Measurements from ENCODE around the gene BICC1. TPM values are rescaled to one million over a fixed set of nuclear protein-coding genes. Genes with fewer than 3 reads are reported as not detected.

BICC1 gene
- total and polyA plus RNA-seq, 2 of the 13 experiments (the other 11 are each of a cell fraction or from before 2014, with no cell fraction given) = 0.18 to 1.5 TPM

- Histone ChIP-seq H4K20me1 (ENCODE audit: insufficient read depth, low read length) (no peaks in the 10 kb centered on the region), H2AFZ (ENCODE audit: low read length) (no peak overlapping the region), H3K4me2 (ENCODE audit: low read depth, low read length) (no peak overlapping the region), H3K4me1 (ENCODE audit: insufficient read depth, low read length) (peaks cover 7% of the 10 kb centered on the region), H3K27ac (ENCODE audit: extremely low read length, insufficient read depth, low read length) (no peak overlapping the region), H3K9ac (ENCODE audit: insufficient read depth, low read depth, low read length) (no peak overlapping the region), H3K9me3 (ENCODE audit: low read length) (no peaks in the 10 kb centered on the region), H3K27me3 (ENCODE audit: control insufficient read depth in 1 of 2, insufficient read depth in 2 of 2, low read length in 2 of 2) (no peaks in the 10 kb centered on the region), H3K79me2 (ENCODE audit: insufficient read depth, low read length) (no peaks in the 10 kb centered on the region), H3K36me3 (replicated peaks in 1 of 2; ENCODE audit: control insufficient read depth in 1 of 2, insufficient read depth in 2 of 2, low read length in 2 of 2) (no peaks in the 10 kb centered on the region), H3K4me3 (replicated peaks in 1 of 3; ENCODE audit: insufficient read depth in 1 of 3, low read depth in 2 of 3, low read length in 3 of 3) (no peak overlapping the region)
- DNase-seq (ENCODE audit: low spot score) (no peak), ATAC-seq (no peak), FAIRE-seq (no peak)
- TF ChIP-seq ZNF576 (CRISPR knock-in tag; IDR thresholded peaks at IDR 0.05) (no peak), POLR2AphosphoS5 (IDR thresholded peaks at IDR 0.05; ENCODE audit: low read depth, low read length) (no peak), NFE2L1 (CRISPR knock-in tag; IDR thresholded peaks at IDR 0.05; ENCODE audit: borderline replicate concordance) (no peak), ZNF761 (CRISPR knock-in tag; conservative IDR thresholded peaks at IDR 0.05) (no peak), ZNF75D (CRISPR knock-in tag; IDR thresholded peaks at IDR 0.05; ENCODE audit: borderline replicate concordance) (no peak), ZNF841 (CRISPR knock-in tag; IDR thresholded peaks at IDR 0.05; ENCODE audit: borderline replicate concordance) (no peak), ZFP91 (CRISPR knock-in tag; IDR thresholded peaks at IDR 0.05; ENCODE audit: borderline replicate concordance) (no peak), FOSL1 (CRISPR knock-in tag; IDR thresholded peaks at IDR 0.05; ENCODE audit: borderline replicate concordance) (no peak), RFX1 (IDR thresholded peaks at IDR 0.05) (no peak), HHEX (CRISPR knock-in tag; IDR thresholded peaks at IDR 0.05) (no peak), ZNF138 (CRISPR knock-in tag; IDR thresholded peaks at IDR 0.05; ENCODE audit: low read depth) (no peak), PPARG (CRISPR knock-in tag; conservative IDR thresholded peaks at IDR 0.05) (no peak)
- TF ChIP-seq, protein P1, sequence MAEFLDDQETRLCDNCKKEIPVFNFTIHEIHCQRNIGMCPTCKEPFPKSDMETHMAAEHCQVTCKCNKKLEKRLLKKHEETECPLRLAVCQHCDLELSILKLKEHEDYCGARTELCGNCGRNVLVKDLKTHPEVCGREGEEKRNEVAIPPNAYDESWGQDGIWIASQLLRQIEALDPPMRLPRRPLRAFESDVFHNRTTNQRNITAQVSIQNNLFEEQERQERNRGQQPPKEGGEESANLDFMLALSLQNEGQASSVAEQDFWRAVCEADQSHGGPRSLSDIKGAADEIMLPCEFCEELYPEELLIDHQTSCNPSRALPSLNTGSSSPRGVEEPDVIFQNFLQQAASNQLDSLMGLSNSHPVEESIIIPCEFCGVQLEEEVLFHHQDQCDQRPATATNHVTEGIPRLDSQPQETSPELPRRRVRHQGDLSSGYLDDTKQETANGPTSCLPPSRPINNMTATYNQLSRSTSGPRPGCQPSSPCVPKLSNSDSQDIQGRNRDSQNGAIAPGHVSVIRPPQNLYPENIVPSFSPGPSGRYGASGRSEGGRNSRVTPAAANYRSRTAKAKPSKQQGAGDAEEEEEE (CRISPR knock-in tag; IDR thresholded peaks at IDR 0.05; ENCODE audit: borderline replicate concordance) = no peak
- no TSS peak for BruUV-seq (replicated peaks)
- intact Hi-C loops (cut with micrococcal nuclease; ENCODE audit: unreplicated experiment) = no loop called here
- in situ Hi-C loops (cut with HindIII; ENCODE audit: extremely low pct_ligation_motif_present, low pct_unique_long_range_greater_than_20kb) = no loop called here
- ChIA-PET POLR2A (no interaction called here), CTCF (ENCODE audit: low intra/inter-chr PET ratio, low total read pairs) (no interaction called here)
Observed at GRCh38 chr10:58867683-58868082, 355.0 kb downstream of the BICC1 start.
